ENCODE data around the gene LRRC8D.

DNA sequence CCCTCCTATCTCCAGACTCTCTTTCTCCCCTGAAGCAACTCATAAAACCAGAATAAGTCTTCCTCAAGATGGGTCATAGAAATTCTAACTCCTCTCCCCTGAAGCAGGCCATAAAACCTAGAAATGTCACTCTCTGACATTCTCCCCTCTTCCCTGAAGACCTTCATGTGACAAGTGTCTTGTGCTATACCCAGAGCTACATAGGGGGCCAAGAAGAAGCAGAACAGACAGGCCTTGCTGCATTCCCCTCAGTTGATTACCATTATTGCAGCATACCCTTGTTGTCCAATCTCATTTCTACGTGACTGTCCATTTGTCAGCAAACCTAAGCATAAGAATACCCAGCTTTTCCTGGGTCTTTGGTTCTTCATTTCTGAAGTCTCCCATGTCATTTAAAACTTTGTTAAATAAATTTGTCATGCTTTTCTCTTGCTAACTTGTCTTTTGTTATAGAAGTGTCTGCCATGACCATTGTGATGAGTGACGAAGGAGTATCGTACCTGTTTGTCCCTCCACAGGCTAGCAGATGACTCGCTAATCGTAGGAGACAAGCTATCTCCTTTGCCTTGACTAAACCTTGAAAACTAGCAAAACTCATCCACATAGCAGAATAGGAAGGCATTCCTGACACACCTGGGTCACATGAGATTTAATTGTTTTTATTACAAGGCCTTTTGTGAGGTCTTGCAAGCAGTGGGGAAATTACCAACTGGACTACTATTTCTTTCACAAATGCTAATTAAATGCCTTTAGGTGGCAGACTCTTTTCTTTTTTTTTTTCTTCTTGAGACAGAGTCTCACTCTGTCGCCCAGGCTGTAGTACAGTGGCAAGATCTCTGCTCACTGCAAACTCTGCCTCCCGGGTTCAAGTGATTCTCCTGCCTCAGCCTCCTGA is 134.7 kb downstream of the LRRC8D start:
- TF ChIP-seq, protein P1, sequence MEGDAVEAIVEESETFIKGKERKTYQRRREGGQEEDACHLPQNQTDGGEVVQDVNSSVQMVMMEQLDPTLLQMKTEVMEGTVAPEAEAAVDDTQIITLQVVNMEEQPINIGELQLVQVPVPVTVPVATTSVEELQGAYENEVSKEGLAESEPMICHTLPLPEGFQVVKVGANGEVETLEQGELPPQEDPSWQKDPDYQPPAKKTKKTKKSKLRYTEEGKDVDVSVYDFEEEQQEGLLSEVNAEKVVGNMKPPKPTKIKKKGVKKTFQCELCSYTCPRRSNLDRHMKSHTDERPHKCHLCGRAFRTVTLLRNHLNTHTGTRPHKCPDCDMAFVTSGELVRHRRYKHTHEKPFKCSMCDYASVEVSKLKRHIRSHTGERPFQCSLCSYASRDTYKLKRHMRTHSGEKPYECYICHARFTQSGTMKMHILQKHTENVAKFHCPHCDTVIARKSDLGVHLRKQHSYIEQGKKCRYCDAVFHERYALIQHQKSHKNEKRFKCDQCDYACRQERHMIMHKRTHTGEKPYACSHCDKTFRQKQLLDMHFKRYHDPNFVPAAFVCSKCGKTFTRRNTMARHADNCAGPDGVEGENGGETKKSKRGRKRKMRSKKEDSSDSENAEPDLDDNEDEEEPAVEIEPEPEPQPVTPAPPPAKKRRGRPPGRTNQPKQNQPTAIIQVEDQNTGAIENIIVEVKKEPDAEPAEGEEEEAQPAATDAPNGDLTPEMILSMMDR (IDR thresholded peaks at IDR 0.05), result no peak
- TF ChIP-seq POLR2A (IDR thresholded peaks at IDR 0.05), result no peak
